GM18951 (cell line): Measurements from ENCODE around the gene NSD2.
A peak's percentile ranks its signal among the peaks of the same experiment; 100 is the strongest.

Experiments
- POLR2A ChIP-seq: IDR thresholded peaks from 4 replicates; pipeline ENCODE4 v1.6.1; 2011; ENCODE audit warnings: mild to moderate bottlenecking; ENCODE audit not compliant: insufficient read length, insufficient read depth; ENCODE audit errors: extremely low read depth
- in situ Hi-C: fragments of 300-500 bp; cut with MboI; formaldehyde crosslinking; loops from one replicate; pipeline ENCODE4 v1.12.0; 2022; ENCODE audit warnings: low sequenced_read_pairs, mixed read lengths, inconsistent platforms; ENCODE audit not compliant: unreplicated experiment

Gene NSD2

GRCh38 chr4:1939664-1940509, 68.7 kb downstream of the NSD2 start:
- TF ChIP-seq POLR2A = no peak
- in situ Hi-C loops = no loop called here

GRCh38 chr4:1940566-1940965, 69.4 kb downstream of the NSD2 start:
- TF ChIP-seq POLR2A = no peak
- in situ Hi-C loops = no loop called here

- in situ Hi-C loops = no loop called here
- no peak for TF ChIP-seq POLR2A
Observed at GRCh38 chr4:1943928-1944327, 72.7 kb downstream of the NSD2 start.

GRCh38 chr4:1945124-1945895, 74.1 kb downstream of the NSD2 start:
- in situ Hi-C loops = no loop called here
- no peak for TF ChIP-seq POLR2A

- in situ Hi-C loops = no loop called here
- no peak for TF ChIP-seq POLR2A
Observed at GRCh38 chr4:1945912-1946311, 74.7 kb downstream of the NSD2 start.

- no peak for TF ChIP-seq POLR2A
- in situ Hi-C loops = no loop called here
Observed at GRCh38 chr4:1948232-1948631, 77.0 kb downstream of the NSD2 start.

GRCh38 chr4:1948892-1949436, 77.8 kb downstream of the NSD2 start:
- in situ Hi-C loops = no loop called here

GRCh38 chr4:1950369-1950768, 79.2 kb downstream of the NSD2 start:
- in situ Hi-C loops = no loop called here

More at GRCh38 chr4:1948892-1949436, 77.8 kb downstream of the NSD2 start:
- no peak for TF ChIP-seq POLR2A

GRCh38 chr4:1952058-1952700, 81.0 kb downstream of the NSD2 start:
- in situ Hi-C loops = no loop called here
- TF ChIP-seq POLR2A = no peak

More at GRCh38 chr4:1950369-1950768, 79.2 kb downstream of the NSD2 start:
- no peak for TF ChIP-seq POLR2A

GRCh38 chr4:1952719-1953118, 81.5 kb downstream of the NSD2 start:
- in situ Hi-C loops = no loop called here
- peak; percentile 12 for TF ChIP-seq POLR2A

GRCh38 chr4:1953335-1953734, 82.1 kb downstream of the NSD2 start:
- no peak for TF ChIP-seq POLR2A
- in situ Hi-C loops = no loop called here

GRCh38 chr4:1956631-1957030, 85.4 kb downstream of the NSD2 start:
- in situ Hi-C loops = no loop called here
- TF ChIP-seq POLR2A = no peak

GRCh38 chr4:1958276-1959103, 87.3 kb downstream of the NSD2 start:
- TF ChIP-seq POLR2A = no peak
- in situ Hi-C loops = no loop called here

GRCh38 chr4:1959104-1959384, 87.9 kb downstream of the NSD2 start:
- TF ChIP-seq POLR2A = no peak
- in situ Hi-C loops = no loop called here
